Osteocyte (in vitro differentiated cells): ENCODE measurements around the gene TTC31. TPM values are rescaled to one million over a fixed set of nuclear protein-coding genes. Genes with fewer than 3 reads are reported as not detected.
"Not testable (repeated sequence)": the region's sequence is repeated elsewhere in the genome, so short reads cannot be mapped to it uniquely, and the experiment has no call there.

Experiments
- DNase-seq: peaks from one replicate; pipeline ENCODE4 v3.0.0; 2021; ENCODE audit warnings: mixed read lengths; ENCODE audit not compliant: unreplicated experiment; ENCODE audit errors: extremely low spot score
- H3K27ac Mint-ChIP-seq: one replicate; pipeline ENCODE4 v1.8.0; 2021; ENCODE audit warnings: mild to moderate bottlenecking, mixed read lengths; ENCODE audit not compliant: unreplicated experiment
- H3K27me3 Mint-ChIP-seq: one replicate; pipeline ENCODE4 v1.8.0; 2021; ENCODE audit warnings: mixed read lengths; ENCODE audit not compliant: unreplicated experiment
- H3K36me3 Mint-ChIP-seq: one replicate; pipeline ENCODE4 v1.8.0; 2021; ENCODE audit warnings: mixed read lengths; ENCODE audit not compliant: unreplicated experiment
- H3K4me1 Mint-ChIP-seq: one replicate; pipeline ENCODE4 v1.8.0; 2021; ENCODE audit warnings: mixed read lengths; ENCODE audit not compliant: unreplicated experiment
- H3K4me3 Mint-ChIP-seq: one replicate; pipeline ENCODE4 v1.8.0; 2021; ENCODE audit warnings: mild to moderate bottlenecking, moderate library complexity, mixed read lengths; ENCODE audit not compliant: unreplicated experiment
- H3K9me3 Mint-ChIP-seq: one replicate; pipeline ENCODE4 v1.8.0; 2021; ENCODE audit warnings: mixed read lengths; ENCODE audit not compliant: unreplicated experiment
- total RNA-seq: library from RNA; stranded (reverse); gene quantifications from 2 replicates; pipeline ENCODE4 v1.2.1, GENCODE V29; 2021
- TF ChIP-seq, protein P1 (sequence below): fragments of 200-600 bp; sonication (generic); IDR thresholded peaks from 2 replicates; pipeline ENCODE4 v1.5.0; 2021; ENCODE audit warnings: antibody characterized with exemption, mild to moderate bottlenecking, moderate library complexity

TTC31 gene
- total RNA-seq, 1 donor from 2014 or later, result 24.2 TPM

DNA sequence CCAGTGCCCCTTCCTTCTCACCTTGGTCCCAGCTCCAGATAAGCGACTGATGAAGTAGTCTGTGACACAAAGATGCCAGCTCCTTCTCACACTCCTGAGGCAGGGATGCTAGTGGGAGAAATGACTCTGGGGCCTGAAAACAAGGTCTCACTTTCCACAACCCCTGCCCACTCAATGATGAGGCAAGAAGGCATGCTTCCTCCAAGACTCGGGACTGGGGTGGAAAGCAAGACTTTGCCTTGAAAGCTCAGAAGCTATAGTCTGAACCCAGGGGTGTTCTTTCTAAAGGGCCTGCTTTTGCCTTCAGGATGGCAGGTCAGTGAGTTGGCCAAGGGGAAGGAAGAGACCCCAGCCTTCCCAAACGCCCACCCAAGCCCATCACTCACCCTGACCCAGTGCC, 1.4 kb upstream of the TTC31 start:
- TF ChIP-seq, protein P1, sequence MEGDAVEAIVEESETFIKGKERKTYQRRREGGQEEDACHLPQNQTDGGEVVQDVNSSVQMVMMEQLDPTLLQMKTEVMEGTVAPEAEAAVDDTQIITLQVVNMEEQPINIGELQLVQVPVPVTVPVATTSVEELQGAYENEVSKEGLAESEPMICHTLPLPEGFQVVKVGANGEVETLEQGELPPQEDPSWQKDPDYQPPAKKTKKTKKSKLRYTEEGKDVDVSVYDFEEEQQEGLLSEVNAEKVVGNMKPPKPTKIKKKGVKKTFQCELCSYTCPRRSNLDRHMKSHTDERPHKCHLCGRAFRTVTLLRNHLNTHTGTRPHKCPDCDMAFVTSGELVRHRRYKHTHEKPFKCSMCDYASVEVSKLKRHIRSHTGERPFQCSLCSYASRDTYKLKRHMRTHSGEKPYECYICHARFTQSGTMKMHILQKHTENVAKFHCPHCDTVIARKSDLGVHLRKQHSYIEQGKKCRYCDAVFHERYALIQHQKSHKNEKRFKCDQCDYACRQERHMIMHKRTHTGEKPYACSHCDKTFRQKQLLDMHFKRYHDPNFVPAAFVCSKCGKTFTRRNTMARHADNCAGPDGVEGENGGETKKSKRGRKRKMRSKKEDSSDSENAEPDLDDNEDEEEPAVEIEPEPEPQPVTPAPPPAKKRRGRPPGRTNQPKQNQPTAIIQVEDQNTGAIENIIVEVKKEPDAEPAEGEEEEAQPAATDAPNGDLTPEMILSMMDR, result no peak
- peaks cover 30% of the 10 kb centered on the region for H3K4me1 Mint-ChIP-seq
- no peaks in the 10 kb centered on the region for H3K27me3 Mint-ChIP-seq
- no peak for DNase-seq
- H3K4me3 Mint-ChIP-seq, result peak overlapping the region; percentile 99
- H3K27ac Mint-ChIP-seq, result no peak overlapping the region
- peaks cover 16% of the 10 kb centered on the region for H3K36me3 Mint-ChIP-seq
- no peaks in the 10 kb centered on the region for H3K9me3 Mint-ChIP-seq

DNA sequence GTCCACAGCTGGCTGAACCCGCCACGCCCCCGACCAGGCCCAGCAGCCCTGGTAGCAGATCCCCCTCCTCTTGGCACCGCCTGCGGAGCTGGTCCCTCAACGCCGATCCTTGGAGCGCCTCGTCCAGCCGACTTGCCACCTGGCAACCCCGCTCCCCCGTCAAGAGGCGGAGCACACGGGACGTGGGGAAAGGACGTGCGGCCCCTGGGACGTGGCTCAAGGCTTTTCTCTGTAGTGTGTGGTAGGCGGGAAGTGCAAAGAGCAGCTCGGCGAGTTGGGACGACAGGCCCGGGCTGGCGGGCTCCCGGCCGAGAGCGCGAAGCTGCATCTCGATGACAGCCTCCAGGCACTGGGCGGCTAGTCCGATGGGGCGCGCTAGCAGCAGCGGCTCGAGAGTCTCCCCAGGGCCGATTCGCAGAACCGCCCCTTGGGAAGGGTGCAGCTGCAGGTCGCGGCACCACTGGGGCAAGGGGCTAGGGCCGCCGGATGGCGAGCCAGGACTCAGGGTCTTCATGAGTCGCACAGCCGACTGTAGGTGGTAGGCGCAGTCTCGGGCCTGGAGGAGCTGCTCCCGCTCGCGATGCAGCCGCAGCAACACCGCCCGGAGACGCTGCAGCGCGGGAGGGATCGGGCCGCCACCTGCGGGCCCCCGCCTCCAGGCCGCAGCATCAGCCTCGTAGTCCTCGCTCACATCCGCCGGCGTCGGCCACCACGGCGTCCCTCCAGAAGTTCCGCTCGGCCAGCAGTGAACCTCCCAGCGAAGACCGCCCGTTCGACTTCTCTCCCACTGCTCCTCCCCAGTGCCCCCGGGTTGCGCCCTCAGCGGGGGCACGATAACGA, 700 bp upstream of the TTC31 start:
- Mint-ChIP-seq H3K36me3 (peaks cover 16% of the 10 kb centered on the region), H3K9me3 (no peaks in the 10 kb centered on the region), H3K4me1 (peaks cover 30% of the 10 kb centered on the region), H3K27ac (peak overlapping the region; percentile 99), H3K27me3 (no peaks in the 10 kb centered on the region), H3K4me3 (peak overlapping the region; percentile 99)
- TF ChIP-seq, protein P1, result no peak
- DNase-seq, result no peak

DNA sequence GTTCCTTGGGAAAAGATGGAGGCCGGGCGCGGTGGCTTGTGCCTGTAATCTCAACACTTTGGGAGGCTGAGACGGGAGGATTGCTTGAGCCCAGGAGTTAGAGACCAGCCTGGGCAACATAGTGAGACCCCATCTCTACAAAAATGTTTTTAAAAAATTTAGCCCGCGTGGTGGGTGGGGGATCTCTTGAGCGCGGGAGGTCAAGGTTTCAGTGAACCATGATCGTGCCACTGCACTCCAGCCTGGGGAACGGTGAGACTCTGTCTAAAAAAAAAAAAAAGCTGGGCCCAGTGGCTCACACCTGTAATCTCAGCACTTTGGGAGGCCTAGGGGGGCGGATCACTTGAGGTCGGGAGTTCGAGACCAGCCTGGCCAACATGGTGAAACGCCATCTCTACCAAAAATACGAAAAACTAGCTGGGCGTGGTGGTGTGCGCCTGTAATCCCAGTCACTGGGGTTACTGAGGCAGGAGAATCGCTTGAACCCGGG, 839 bp downstream of the TTC31 start:
- DNase-seq, H3K9me3 Mint-ChIP-seq, H3K27me3 Mint-ChIP-seq: not testable (repeated sequence)
- Mint-ChIP-seq H3K4me1 (peaks cover 30% of the 10 kb centered on the region), H3K36me3 (peaks cover 16% of the 10 kb centered on the region), H3K27ac (peak overlapping the region; percentile 99), H3K4me3 (peak overlapping the region; percentile 99)

DNA sequence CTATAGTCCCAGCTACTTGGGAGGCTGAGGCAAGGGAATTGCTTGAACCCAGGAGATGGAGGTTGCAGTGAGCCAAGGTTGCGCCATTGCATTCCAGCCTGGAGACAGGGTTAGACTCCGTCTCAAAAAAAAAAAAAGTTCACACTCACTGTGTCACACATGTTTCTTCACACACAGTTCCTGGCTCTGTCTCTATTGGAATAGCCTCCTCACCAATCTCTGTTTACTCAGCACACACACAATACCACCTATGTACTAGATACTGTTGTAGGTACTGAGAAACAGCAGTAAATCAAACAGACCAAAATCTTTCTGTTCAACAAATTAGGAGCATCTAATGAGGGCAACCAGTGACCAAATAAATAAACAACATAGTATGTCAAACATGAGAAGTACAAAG, 3.3 kb downstream of the TTC31 start:
- DNase-seq, result no peak
- H3K27ac Mint-ChIP-seq, result no peak overlapping the region
- H3K4me3 Mint-ChIP-seq, result no peak overlapping the region
- H3K4me1 Mint-ChIP-seq, result peaks cover 17% of the 10 kb centered on the region
- H3K9me3 Mint-ChIP-seq, result no peaks in the 10 kb centered on the region
- H3K27me3 Mint-ChIP-seq, result no peaks in the 10 kb centered on the region
- peaks cover 14% of the 10 kb centered on the region for H3K36me3 Mint-ChIP-seq
- TF ChIP-seq, protein P1, result no peak

DNA sequence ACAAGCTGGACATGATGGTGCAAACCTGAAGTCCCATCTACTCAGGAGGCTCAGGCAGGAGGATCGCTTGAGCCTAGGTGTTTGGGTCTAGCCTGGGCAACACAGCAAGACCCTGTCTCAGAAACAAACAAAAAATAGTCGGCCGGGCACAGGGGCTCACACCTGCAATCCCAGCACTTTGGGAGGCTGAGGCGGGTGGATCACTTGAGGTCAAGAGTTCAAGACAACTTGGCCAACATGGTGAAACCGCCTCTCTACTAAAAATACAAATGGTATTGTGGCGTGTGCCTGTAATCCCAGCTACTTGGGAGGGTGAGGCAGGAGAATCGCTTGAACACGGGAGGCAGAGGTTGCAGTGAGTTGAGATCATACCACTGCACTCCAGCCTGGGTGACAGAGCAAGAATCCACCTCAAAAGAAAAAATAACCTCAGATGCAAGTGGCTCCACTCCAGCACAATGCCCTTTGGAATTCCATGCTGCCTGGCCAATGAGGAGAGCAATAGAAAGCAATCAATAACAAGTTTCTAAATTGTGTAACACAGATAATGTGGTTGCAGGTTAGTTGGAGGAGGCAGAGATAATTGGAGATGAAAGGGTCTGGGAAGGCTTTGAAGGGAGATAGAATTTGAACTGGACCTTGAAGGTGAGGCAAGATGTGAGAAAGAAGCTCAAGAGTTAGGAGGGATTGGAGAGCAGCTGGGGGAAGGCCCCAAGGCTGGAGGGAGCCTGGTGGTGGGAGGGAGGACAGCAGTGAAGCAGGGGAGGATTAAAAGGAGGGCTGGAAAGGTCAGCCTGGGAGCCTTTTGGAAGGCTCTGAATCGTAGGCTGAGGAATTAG, 6.0 kb downstream of the TTC31 start:
- TF ChIP-seq, protein P1, result no peak
- no peaks in the 10 kb centered on the region for H3K27me3 Mint-ChIP-seq
- H3K9me3 Mint-ChIP-seq, result no peaks in the 10 kb centered on the region
- no peak overlapping the region for H3K4me3 Mint-ChIP-seq
- peaks cover 33% of the 10 kb centered on the region for H3K36me3 Mint-ChIP-seq
- H3K27ac Mint-ChIP-seq, result no peak overlapping the region
- no peak for DNase-seq
- H3K4me1 Mint-ChIP-seq, result peaks cover 4% of the 10 kb centered on the region
